GM19395 (cell line): Measurements from ENCODE around the gene LIPG.
"Not testable (repeated sequence)": the region's sequence is repeated elsewhere in the genome, so short reads cannot be mapped to it uniquely, and the experiment has no call there.

Experiments
- ATAC-seq: cut with Tn5 transposase; IDR thresholded peaks from one replicate; pipeline ENCODE4 v1.9.1; 2021; ENCODE audit warnings: mild to moderate bottlenecking, moderate library complexity; ENCODE audit not compliant: unreplicated experiment

LIPG gene

DNA sequence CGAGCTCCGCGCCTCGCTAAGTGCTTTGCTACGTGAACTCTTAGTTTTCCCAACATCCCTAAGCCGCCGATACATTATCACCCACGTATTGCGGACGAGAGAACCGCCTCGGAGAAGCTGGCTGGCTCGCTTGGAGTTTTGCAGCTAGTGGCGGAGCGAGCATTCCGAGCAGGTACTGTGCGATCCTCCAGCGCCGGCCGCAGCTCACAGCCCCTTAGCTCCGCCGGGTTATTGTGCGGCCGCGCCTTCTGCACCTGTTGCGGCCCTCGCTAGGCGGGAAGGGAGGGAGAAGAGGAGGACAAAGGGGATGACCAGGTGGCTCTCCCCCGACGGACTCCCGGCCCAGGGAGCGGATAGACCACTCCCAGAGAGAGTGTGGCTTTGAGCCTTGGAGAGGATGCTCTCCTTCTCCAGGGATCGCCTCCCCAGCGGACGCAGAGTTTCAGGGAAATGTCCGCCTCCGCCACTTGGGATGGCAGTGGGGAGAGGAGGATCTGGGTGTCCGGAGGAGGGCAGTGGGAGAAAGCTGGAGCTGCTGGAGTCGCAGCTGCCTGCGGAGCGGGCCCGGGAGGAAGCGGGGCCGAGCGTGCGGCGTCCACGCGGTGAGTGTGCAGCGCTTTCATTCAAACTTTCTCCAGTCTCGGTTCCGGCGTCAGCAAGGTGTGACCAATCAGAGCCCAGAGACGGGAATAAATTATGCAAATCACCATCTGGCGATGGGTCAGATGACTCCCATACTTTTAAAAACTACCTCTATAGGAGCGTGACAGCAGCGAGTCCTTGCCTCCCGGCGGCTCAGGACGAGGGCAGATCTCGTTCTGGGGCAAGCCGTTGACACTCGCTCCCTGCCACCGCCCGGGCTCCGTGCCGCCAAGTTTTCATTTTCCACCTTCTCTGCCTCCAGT lies at the start of gene LIPG:
TSS of gene LIPG (plus strand) at position 769 of the 905 bp plus-strand sequence. CDS start 252 bp downstream, outside the sequence.
- peak; percentile 75 for ATAC-seq

DNA sequence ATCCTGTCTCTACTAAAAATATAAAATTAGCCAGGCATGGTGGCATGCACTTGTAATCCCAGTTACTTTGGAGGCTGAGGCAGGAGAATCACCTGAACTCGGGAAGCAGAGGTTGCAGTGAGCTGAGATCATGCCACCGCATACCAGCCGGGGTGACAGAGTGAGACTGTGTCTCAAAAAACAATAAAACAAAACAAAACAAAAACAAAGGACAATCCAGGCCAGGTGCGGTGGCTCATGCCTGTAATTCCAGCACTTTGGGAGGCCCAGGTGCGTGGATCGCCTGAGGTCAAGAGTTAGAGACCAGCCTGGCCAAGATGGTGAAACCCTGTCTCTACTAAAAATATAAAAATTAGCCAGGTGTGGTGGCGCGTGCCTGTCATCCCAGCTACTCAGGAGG lies 49.0 kb upstream of the LIPG start:
- ATAC-seq: not testable (repeated sequence)

DNA sequence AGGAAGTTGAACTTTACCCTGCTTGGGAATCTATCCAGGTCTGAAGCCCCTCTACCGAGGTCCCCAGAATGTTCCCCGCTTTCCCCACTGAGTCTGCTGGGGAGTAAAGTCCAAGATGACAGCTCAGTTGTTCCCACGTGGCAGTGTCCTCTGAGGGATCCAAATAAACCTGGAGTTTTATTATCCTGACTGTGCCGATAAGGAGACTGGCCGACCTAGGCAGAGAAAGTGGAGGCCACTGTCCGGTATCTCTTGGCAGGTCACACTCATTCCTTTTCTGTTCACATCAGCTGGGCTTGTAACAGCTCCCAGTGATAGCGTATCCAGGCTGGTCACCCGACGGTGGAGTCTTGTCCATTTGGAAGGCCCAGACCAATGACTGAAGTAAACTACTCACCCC lies 47.3 kb upstream of the LIPG start:
- ATAC-seq: no peak

GRCh38 chr18:49515003-49515402 lies 46.9 kb upstream of the LIPG start:
- not testable (repeated sequence) for ATAC-seq

DNA sequence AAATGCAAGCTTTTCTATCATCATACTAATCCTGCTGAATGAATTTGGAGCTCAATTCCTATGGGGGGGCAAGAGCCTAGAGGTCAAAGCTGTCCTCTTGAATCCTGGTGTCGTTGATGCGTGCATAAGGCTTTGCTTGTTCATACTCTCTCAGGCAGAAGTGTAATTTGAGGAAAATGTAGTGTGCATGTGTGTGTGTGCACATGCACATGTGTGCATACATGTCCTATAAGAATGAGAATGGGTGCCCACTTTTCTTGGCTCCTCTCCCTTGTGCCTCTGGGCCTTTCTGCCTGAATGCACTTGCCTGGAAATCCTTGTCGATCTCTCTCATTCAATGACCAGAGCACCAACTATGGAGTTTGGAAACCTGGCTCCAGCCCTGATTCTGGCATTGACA lies 46.3 kb upstream of the LIPG start:
- ATAC-seq: no peak

- ATAC-seq: no peak
Measured at GRCh38 chr18:49517483-49517882, 44.4 kb upstream of the LIPG start.

- ATAC-seq: no peak
Measured at GRCh38 chr18:49519101-49519971, 42.5 kb upstream of the LIPG start.

DNA sequence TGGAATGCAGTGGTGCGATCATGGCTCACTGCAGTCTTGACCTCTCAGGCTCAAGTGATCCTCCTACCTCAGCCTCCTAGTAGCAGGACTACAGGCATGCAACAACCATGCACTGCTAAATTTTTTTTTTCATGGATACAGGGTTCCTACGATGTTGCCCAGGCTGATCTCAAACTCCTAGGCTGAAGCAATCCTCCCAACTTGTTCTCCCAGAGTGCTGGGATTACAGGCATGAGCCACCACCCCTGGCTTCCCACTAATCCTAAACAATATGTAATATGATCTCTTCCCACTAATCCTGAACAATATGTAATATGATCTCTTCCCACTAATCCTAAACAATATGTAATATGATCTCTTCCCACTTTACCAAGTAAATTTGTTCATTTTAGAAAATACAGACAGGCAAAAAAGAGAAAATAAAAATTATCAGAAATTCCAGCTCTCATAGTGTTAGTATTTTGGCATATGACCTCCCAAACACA lies 41.2 kb upstream of the LIPG start:
- no peak for ATAC-seq

- no peak for ATAC-seq
Measured at GRCh38 chr18:49521216-49521835, 40.5 kb upstream of the LIPG start.

- ATAC-seq: not testable (repeated sequence)
Measured at GRCh38 chr18:49523580-49524093, 38.2 kb upstream of the LIPG start.

DNA sequence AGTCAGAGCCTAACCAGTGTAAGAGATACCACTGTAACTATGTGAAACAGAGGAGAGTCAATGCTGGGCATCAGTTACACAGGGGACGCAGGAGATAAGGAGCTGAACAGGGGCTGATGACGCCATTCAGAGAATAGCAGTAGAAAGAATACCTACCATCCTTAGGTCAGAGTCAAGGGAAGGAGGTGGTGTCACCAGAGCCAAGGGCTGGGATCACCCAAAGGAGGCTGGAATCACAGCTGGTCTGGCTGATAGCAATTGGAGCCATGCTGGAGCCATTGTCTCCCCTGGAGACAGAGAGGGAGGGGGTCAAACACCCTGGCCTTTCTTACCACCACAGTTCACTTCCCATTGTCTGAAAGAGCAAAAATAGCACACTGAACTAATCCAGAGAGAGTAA lies 37.5 kb upstream of the LIPG start:
- ATAC-seq: no peak

- ATAC-seq: no peak
Measured at GRCh38 chr18:49524951-49525350, 36.9 kb upstream of the LIPG start.

GRCh38 chr18:49525981-49526380 lies 35.9 kb upstream of the LIPG start:
- no peak for ATAC-seq

DNA sequence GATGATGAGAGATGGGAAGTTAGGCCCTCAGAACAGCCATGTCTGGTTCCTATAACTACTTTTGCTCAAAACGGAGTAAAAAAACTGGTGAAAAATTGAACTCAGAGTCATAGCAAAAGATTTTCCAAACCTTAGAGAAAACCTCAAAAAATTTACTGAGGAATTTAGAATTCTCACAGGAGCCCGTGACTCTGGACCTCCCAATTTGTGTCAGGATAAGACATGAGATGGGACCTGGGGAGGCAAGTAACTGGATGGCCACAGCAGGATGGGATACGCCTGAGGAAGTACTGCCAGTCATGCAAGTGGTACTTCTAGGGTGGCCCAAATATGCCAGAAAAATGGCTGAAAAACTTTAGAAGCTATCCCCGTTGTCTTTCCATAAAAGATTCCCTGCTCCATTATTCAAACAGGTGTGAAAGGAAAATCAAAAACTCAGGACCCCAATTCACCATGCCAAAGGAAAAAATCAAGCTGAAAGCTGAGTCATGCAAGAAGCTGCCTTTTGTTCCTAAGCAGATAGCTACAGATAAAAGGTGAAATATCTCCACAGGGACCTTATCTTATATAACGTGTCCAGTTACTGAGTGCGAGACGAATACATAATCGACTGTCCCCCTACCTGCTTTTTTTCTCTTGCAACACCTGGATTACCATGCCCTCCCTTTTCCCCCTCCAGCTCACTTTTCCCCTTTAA lies 34.1 kb upstream of the LIPG start:
- ATAC-seq: no peak

- ATAC-seq: no peak
Measured at GRCh38 chr18:49529596-49529995, 32.3 kb upstream of the LIPG start.

DNA sequence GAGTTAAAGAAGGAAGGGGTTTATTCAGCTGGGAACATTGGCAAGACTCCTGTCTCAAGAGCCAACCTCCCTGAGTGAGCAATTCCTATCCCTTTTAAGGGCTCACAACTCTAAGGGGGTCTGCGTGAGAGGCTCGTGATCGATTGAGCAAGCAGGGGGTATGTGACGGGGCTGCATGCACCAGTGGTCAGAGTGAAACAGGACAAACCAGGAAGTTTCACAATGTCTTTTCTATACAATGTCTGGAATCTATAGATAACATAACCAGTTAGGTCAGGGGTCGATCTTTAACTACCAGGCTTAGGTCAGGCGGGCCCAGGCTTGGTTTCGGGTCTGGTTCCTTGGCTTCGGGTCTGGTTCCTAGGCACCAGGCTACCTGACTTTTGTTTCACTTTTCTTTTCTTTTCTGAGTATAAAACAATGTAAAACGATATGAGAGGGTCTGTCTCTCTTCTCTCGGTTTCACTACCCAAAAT lies 30.1 kb upstream of the LIPG start:
- no peak for ATAC-seq

- no peak for ATAC-seq
Measured at GRCh38 chr18:49534846-49535601, 26.8 kb upstream of the LIPG start.

DNA sequence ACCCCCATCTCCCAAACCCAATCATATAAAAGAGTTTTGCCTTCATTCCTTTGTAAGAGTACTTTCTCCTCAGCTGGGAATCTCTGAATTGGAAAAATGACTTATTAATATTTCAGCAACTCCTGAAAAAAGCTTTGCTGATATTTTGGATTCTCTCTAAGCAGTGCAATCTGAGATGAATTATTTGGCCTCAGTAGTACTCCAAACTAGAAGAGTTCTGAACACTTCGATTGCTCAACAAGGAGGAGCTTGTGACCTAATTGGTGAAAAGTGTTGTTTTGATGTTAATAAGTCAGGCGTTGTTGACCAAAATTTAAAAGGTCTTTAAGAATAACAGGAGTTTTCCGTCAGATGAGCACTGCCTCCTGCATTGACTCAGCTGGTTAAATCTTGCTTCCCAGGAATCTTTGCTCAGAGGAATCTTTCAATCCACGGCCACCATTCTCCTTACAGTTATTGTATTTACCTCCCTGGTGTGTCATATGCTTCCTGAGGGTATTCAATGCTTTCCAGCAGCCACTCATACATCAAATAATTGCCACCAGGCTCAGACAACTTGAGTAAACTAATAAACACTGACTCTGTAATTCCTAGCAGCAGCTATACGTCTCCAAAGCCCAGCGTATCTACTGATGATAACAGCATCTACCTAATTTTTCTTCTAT lies 24.5 kb upstream of the LIPG start:
- no peak for ATAC-seq

DNA sequence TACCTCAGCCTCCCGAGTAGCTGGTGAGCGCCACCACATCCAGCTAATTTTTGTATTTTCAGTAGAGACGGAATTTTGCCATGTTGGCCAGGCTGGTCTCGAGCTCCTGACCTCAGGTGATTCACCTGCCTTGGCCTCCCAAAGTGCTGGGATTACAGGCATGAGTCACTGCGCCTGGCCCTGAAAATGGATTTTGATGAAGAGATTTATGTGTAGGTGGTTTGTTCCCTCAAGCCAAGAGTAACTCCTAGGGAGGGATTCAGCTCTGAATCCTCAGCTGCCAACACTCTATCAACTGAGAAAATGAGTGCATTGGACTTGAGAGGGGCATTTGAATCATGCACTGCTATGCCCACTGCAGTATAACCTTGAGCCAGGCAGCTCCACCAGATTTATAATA lies 17.5 kb upstream of the LIPG start:
- no peak for ATAC-seq
